HCT116 (cell line): ENCODE data around the gene GNAI2.

Source experiments
- CTCF ChIP-seq, 3 experiments: fragments of 200-600 bp in 1 of 3; sonication (generic) in 1 of 3; IDR thresholded peaks in 2 of 3; conservative IDR thresholded peaks in 1 of 3; 2 replicates each; pipeline ENCODE4 v1.5.1; 2012 to 2017; ENCODE audit warnings: low read depth in 2 of 3, low read length in 2 of 3, antibody characterized with exemption in 1 of 3, borderline replicate concordance in 1 of 3, control low read depth in 1 of 3, mild to moderate bottlenecking in 1 of 3, mixed read lengths in 1 of 3, mixed run types in 1 of 3, moderate library complexity in 1 of 3; ENCODE audit not compliant: insufficient read depth in 1 of 3
- EZH2 ChIP-seq: fragments of 200-600 bp; sonication (generic); IDR thresholded peaks from 2 replicates; pipeline ENCODE4 v1.6.1; 2017; ENCODE audit warnings: antibody characterized with exemption, mixed run types
- JUND ChIP-seq: IDR thresholded peaks from 2 replicates; pipeline ENCODE4 v1.6.1; 2012
- POLR2A ChIP-seq: IDR thresholded peaks from 2 replicates; pipeline ENCODE4 v1.7.0; 2011; ENCODE audit warnings: borderline replicate concordance; ENCODE audit not compliant: insufficient read depth, insufficient read length; ENCODE audit errors: extremely low read depth
- POLR2AphosphoS5 ChIP-seq: IDR thresholded peaks from 2 replicates; pipeline ENCODE4 v1.6.1; 2011; ENCODE audit warnings: mild to moderate bottlenecking, low read depth, low read length, moderate library complexity
- YY1 ChIP-seq: IDR thresholded peaks from 2 replicates; pipeline ENCODE4 v1.6.1; 2011; ENCODE audit warnings: low read length, low read depth, moderate library complexity, mild to moderate bottlenecking; ENCODE audit not compliant: insufficient replicate concordance; ENCODE audit errors: extremely low read depth

GRCh38 chr3:50299638-50299928, 63.6 kb downstream of the GNAI2 start:
- TF ChIP-seq POLR2A = no peak
- no peak for TF ChIP-seq EZH2
- TF ChIP-seq JUND = no peak
- TF ChIP-seq CTCF (IDR thresholded peaks at IDR 0.05 in 2 of 3, conservative IDR thresholded peaks at IDR 0.05 in 1 of 3; ENCODE audit: borderline replicate concordance in 1 of 3, insufficient read depth in 1 of 3, low read depth in 2 of 3, low read length in 2 of 3) = no peak
- no peak for TF ChIP-seq YY1
- no peak for TF ChIP-seq POLR2AphosphoS5
